Sigmoid colon (tissue), 4 donors: ENCODE results near the gene DNER.

ENCODE experiments used
- EP300 ChIP-seq, 4 donors: sonication (generic); formaldehyde crosslinking; IDR thresholded peaks; one replicate each; pipeline ENCODE4 v1.6.1; 2017; ENCODE audit warnings: antibody characterized with exemption in 4 of 4
- POLR2A ChIP-seq, 2 donors: fragments of 450-650 bp; IDR thresholded peaks; one replicate each; pipeline ENCODE4 v1.6.1; 2016; ENCODE audit warnings: antibody characterized with exemption in 2 of 2, mild to moderate bottlenecking in 2 of 2, moderate library complexity in 2 of 2
- POLR2AphosphoS5 ChIP-seq, 4 donors: sonication (generic); formaldehyde crosslinking; IDR thresholded peaks; one replicate each; pipeline ENCODE4 v1.6.1; 2017; ENCODE audit warnings: antibody characterized with exemption in 4 of 4
- TF ChIP-seq, protein P1 (sequence below), 4 experiments: fragments of 450-650 bp in 3 of 4; fragments of 200-600 bp in 1 of 4; IDR thresholded peaks; one replicate each; pipeline ENCODE4 v1.5.1; 2016 to 2019; ENCODE audit warnings: antibody characterized with exemption in 4 of 4, mild to moderate bottlenecking in 3 of 4, moderate library complexity in 2 of 4

DNA sequence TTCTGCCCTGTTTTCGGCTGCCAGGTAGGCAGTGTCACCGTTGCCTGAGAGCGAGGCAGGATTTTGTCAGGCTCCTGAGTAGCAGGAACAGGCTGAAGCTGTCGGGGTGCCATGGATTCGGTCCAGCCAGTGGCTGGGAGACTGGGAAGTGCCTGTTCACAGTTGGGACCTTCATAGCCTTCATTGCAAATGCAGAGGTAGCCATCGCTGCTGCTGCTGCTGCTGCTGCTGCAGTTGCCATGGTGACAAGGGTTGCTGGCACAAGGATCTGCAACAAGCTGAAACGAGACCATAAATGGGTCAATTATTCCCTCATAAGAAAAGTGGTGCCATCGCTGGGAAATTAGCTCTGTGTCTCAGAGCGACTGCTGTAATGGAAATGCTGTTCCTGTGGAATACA is 122.7 kb downstream of the DNER start:
- TF ChIP-seq, protein P1, sequence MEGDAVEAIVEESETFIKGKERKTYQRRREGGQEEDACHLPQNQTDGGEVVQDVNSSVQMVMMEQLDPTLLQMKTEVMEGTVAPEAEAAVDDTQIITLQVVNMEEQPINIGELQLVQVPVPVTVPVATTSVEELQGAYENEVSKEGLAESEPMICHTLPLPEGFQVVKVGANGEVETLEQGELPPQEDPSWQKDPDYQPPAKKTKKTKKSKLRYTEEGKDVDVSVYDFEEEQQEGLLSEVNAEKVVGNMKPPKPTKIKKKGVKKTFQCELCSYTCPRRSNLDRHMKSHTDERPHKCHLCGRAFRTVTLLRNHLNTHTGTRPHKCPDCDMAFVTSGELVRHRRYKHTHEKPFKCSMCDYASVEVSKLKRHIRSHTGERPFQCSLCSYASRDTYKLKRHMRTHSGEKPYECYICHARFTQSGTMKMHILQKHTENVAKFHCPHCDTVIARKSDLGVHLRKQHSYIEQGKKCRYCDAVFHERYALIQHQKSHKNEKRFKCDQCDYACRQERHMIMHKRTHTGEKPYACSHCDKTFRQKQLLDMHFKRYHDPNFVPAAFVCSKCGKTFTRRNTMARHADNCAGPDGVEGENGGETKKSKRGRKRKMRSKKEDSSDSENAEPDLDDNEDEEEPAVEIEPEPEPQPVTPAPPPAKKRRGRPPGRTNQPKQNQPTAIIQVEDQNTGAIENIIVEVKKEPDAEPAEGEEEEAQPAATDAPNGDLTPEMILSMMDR (IDR thresholded peaks at IDR 0.05): no peak
- TF ChIP-seq POLR2AphosphoS5 (IDR thresholded peaks at IDR 0.05): no peak
- no peak for TF ChIP-seq POLR2A (IDR thresholded peaks at IDR 0.05)
- TF ChIP-seq EP300 (IDR thresholded peaks at IDR 0.05): no peak
